ENCODE results near the gene RNFT2.
A peak's percentile ranks its signal among the peaks of the same experiment; 100 is the strongest.

Gene RNFT2

GRCh38 chr12:116693286-116694227, 44.6 kb upstream of the RNFT2 start:
- peak overlapping the region; percentile 22 for H3K4me3 ChIP-seq (ENCODE audit: low read length)
- no peak for DNase-seq (ENCODE audit: low read depth)
- TF ChIP-seq CTCF (conservative IDR thresholded peaks at IDR 0.05; ENCODE audit: low read depth, low read length), result peak; percentile 13

GRCh38 chr12:116694653-116695463, 43.3 kb upstream of the RNFT2 start:
- no peak for TF ChIP-seq CTCF (conservative IDR thresholded peaks at IDR 0.05; ENCODE audit: low read depth, low read length)
- H3K4me3 ChIP-seq (ENCODE audit: low read length), result no peak overlapping the region
- no peak for DNase-seq (ENCODE audit: low read depth)

GRCh38 chr12:116695464-116695725, 42.7 kb upstream of the RNFT2 start:
- no peak for DNase-seq (ENCODE audit: low read depth)
- TF ChIP-seq CTCF (conservative IDR thresholded peaks at IDR 0.05; ENCODE audit: low read depth, low read length), result no peak
- no peak overlapping the region for H3K4me3 ChIP-seq (ENCODE audit: low read length)

- TF ChIP-seq CTCF (conservative IDR thresholded peaks at IDR 0.05; ENCODE audit: low read depth, low read length), result peak; percentile 34
- no peak for DNase-seq (ENCODE audit: low read depth)
- H3K4me3 ChIP-seq (ENCODE audit: low read length), result no peak overlapping the region
Measured at GRCh38 chr12:116697305-116697704, 40.8 kb upstream of the RNFT2 start.

DNA sequence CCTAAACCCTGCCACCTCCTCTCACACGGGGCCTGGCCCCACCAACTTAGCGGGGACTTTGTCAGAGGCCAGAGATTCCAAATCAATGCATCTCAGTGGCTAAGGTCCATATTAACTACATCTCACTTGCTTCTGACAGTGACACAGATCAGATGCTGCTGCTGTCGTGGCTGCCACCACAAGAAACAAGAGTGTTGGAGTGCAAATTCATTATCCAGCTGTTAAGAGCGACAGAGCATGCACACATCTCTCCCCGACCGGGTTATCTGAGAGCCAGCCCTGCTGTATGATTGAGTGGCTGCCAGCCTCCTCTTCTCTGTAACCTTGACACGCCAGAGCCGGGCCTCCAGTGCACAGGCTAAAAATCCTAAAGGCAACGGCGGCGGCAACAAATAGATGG, 40.4 kb upstream of the RNFT2 start:
- TF ChIP-seq CTCF (conservative IDR thresholded peaks at IDR 0.05; ENCODE audit: low read depth, low read length), result no peak
- no peak for DNase-seq (ENCODE audit: low read depth)

DNA sequence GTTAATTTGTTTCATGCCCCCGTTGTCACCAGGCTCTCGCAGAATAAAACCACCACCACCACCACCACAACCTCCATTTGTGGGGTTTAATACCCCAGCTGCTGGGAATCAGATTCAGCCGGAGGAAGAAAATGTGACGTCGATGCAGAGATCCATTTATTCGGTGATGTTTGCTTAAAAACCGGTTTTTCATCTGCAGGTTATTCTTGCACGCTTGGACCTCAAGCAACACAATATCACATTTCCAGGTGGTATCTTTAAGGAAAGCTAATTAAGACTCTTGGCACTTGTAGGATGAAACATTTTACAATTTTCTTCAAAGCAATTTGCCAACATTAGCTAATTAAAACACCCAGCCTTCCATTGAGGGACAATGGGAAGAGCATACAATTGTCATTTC, 40.0 kb upstream of the RNFT2 start:
- H3K4me3 ChIP-seq (ENCODE audit: low read length), result no peak overlapping the region
- TF ChIP-seq CTCF (conservative IDR thresholded peaks at IDR 0.05; ENCODE audit: low read depth, low read length), result no peak
- no peak for DNase-seq (ENCODE audit: low read depth)

More for the DNA sequence above, 40.4 kb upstream of the RNFT2 start:
- no peak overlapping the region for H3K4me3 ChIP-seq (ENCODE audit: low read length)

Data from retinal pigment epithelial cell (primary cell).